Adipocyte (in vitro differentiated cells): Measurements from ENCODE around the gene NCOA1.
A peak's percentile ranks its signal among the peaks of the same experiment; 100 is the strongest.
"Not testable (repeated sequence)": the region's sequence is repeated elsewhere in the genome, so short reads cannot be mapped to it uniquely, and the experiment has no call there.

Source experiments
- DNase-seq: peaks from one replicate; pipeline ENCODE4 v3.0.0-alpha.2; 2015; ENCODE audit warnings: low read depth
- H3K27me3 ChIP-seq: replicated peaks from 2 replicates; pipeline ENCODE4 v1.7.0; 2013; ENCODE audit warnings: mild to moderate bottlenecking, low read length, moderate library complexity; ENCODE audit not compliant: control insufficient read depth, insufficient read depth
- H3K36me3 ChIP-seq: 2 replicates; pipeline ENCODE4 v1.7.0; 2013; ENCODE audit warnings: low read length, mild to moderate bottlenecking, moderate library complexity; ENCODE audit not compliant: control insufficient read depth, insufficient read depth, severe bottlenecking
- H3K4me1 ChIP-seq: 2 replicates; pipeline ENCODE4 v1.7.0; 2013; ENCODE audit warnings: mild to moderate bottlenecking, low read length, moderate library complexity; ENCODE audit not compliant: control insufficient read depth, insufficient read depth
- H3K4me3 ChIP-seq: 2 replicates; pipeline ENCODE4 v1.7.0; 2013; ENCODE audit warnings: mild to moderate bottlenecking, low read length, moderate library complexity
- H3K9ac ChIP-seq: 2 replicates; pipeline ENCODE4 v1.7.0; 2013; ENCODE audit warnings: mild to moderate bottlenecking, low read length, moderate library complexity
- H3K9me3 ChIP-seq: 2 replicates; pipeline ENCODE4 v1.7.0; 2013; ENCODE audit warnings: mild to moderate bottlenecking, low read length, moderate library complexity; ENCODE audit not compliant: control insufficient read depth

The NCOA1 gene

DNA sequence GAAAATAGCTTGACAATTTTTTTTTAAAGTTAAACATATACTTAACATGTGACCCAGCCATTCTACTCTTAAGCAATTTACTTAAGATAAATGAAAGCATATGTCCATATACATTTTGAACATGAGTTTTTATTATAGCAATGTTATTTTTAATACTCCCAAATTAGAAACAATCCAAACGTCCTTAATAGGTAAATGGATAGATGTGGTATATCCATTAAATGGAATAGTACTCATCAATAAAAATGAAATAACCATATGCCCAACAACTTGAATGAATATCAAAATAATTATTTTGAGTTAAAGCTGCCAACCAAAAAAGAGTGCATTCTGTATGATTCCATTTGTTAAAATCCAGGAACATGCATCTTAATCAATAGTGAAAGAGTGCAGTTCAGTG lies 29.1 kb downstream of the NCOA1 start:
- Histone ChIP-seq H3K9ac (no peak overlapping the region), H3K27me3 (no peaks in the 10 kb centered on the region), H3K4me1 (peaks cover 4% of the 10 kb centered on the region), H3K4me3 (no peak overlapping the region), H3K36me3 (no peaks in the 10 kb centered on the region), H3K9me3 (no peaks in the 10 kb centered on the region)
- DNase-seq, result no peak

DNA sequence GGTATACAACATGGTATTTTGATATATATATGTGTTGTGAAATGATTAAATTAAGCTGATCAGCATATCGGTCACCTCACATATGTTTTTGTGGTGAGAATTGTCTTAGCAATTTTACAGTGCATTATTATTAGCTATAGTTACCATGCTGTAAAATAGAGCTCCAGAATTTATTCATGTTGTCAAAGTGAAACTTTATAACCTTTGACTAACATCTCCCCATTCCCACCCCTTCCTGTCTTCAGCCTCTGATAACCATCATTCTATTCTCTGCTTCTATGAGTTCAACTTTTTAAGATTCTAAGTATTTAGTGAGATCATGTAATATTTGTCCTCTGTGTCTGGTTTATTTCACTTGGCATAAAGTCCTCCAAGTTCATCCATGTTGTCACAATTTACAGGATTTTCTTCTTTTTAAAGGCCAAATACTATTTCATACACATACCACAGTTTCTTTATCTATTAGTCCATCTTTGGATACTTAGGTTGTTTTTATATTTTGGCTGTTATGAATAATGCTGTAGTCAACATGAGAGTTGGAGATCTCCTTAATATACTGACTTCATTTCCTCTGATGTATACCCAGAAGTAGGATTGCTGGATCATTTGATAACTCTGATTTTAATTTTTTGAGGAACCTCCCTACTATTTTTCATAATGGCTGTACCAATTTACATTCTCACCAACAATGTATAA lies 30.3 kb downstream of the NCOA1 start:
- H3K9me3 ChIP-seq, result no peaks in the 10 kb centered on the region
- DNase-seq, result no peak
- no peak overlapping the region for H3K4me3 ChIP-seq
- H3K27me3 ChIP-seq, result no peaks in the 10 kb centered on the region
- H3K36me3 ChIP-seq, result no peaks in the 10 kb centered on the region
- no peaks in the 10 kb centered on the region for H3K4me1 ChIP-seq
- no peak overlapping the region for H3K9ac ChIP-seq

- no peak overlapping the region for H3K4me3 ChIP-seq
- no peaks in the 10 kb centered on the region for H3K27me3 ChIP-seq
- H3K9ac ChIP-seq, result no peak overlapping the region
- no peaks in the 10 kb centered on the region for H3K9me3 ChIP-seq
- H3K4me1 ChIP-seq, result no peaks in the 10 kb centered on the region
- no peak for DNase-seq
- no peaks in the 10 kb centered on the region for H3K36me3 ChIP-seq
Measured at GRCh38 chr2:24521975-24522639, 31.1 kb downstream of the NCOA1 start.

- Histone ChIP-seq H3K4me1 (no peaks in the 10 kb centered on the region), H3K36me3 (no peaks in the 10 kb centered on the region), H3K4me3 (no peak overlapping the region), H3K9ac (no peak overlapping the region), H3K9me3 (no peaks in the 10 kb centered on the region), H3K27me3 (no peaks in the 10 kb centered on the region)
- DNase-seq, result no peak
Measured at GRCh38 chr2:24527536-24527935, 36.5 kb downstream of the NCOA1 start.

DNA sequence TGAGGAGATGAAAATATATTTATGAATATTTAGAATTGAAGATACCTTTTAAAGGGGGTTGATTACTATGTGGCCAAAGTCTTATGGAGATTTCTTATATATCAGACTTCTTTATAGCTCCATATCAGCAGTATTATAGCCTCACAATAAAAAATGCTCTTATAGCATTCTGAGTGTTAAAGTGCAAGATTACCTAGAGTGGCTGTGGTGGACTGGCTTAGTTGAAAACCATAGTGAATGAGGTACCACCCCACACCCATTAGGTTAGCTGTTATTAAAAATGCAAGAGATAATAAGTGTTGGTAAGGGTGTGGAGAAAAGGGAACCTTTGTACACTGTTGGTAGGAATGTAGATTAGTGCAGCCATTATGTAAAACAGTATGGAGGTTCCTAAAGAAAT lies 39.7 kb downstream of the NCOA1 start:
- Histone ChIP-seq H3K9me3 (no peaks in the 10 kb centered on the region), H3K4me1 (no peaks in the 10 kb centered on the region), H3K36me3 (no peaks in the 10 kb centered on the region), H3K27me3 (no peaks in the 10 kb centered on the region), H3K4me3 (no peak overlapping the region), H3K9ac (no peak overlapping the region)
- no peak for DNase-seq

DNA sequence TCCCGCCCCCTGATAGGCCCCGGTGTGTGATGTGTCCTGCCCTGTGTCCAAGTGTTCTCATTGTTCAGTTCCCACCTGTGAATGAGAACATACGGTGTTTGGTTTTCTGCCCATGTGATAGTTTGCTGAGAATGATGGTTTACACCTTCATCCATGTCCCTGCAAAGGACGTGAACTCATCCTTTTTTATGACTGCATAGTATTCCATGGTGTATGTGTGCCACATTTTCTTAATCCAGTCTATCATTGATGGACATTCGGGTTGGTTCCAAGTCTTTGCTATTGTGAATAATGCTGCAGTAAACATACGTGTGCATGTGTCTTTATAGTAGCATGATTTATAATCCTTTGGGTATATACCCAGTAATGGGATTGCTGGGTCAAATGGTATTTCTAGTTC lies 40.6 kb downstream of the NCOA1 start:
- not testable (repeated sequence) for DNase-seq, H3K36me3 ChIP-seq, H3K9me3 ChIP-seq, H3K4me3 ChIP-seq, H3K9ac ChIP-seq, H3K27me3 ChIP-seq, H3K4me1 ChIP-seq

DNA sequence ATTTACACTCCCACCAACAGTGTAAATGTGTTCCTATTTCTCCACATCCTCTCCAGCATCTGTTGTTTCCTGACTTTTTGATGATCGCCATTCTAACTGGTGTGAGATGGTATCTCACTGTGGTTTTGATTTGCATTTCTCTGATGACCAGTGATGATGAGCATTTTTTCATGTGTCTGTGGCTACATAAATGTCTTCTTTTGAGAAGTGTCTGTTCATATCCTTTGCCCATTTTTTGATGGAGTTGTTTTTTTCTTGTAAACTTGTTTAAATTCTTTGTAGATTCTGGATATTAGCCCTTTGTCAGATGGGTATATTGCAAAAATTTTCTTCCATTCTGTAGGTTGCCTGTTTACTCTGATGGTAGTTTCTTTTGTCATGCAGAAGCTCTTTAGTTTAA lies 41.0 kb downstream of the NCOA1 start:
- not testable (repeated sequence) for H3K9ac ChIP-seq, H3K27me3 ChIP-seq, H3K36me3 ChIP-seq, H3K4me3 ChIP-seq, H3K4me1 ChIP-seq, DNase-seq, H3K9me3 ChIP-seq

- not testable (repeated sequence) for H3K4me3 ChIP-seq, H3K9ac ChIP-seq, H3K36me3 ChIP-seq, H3K4me1 ChIP-seq, H3K9me3 ChIP-seq, H3K27me3 ChIP-seq, DNase-seq
Measured at GRCh38 chr2:24533574-24533973, 42.5 kb downstream of the NCOA1 start.

- no peaks in the 10 kb centered on the region for H3K36me3 ChIP-seq
- no peak overlapping the region for H3K9ac ChIP-seq
- H3K9me3 ChIP-seq, result no peaks in the 10 kb centered on the region
- H3K4me1 ChIP-seq, result no peaks in the 10 kb centered on the region
- DNase-seq, result no peak
- H3K27me3 ChIP-seq, result no peaks in the 10 kb centered on the region
- no peak overlapping the region for H3K4me3 ChIP-seq
Measured at GRCh38 chr2:24538720-24539119, 47.7 kb downstream of the NCOA1 start.

DNA sequence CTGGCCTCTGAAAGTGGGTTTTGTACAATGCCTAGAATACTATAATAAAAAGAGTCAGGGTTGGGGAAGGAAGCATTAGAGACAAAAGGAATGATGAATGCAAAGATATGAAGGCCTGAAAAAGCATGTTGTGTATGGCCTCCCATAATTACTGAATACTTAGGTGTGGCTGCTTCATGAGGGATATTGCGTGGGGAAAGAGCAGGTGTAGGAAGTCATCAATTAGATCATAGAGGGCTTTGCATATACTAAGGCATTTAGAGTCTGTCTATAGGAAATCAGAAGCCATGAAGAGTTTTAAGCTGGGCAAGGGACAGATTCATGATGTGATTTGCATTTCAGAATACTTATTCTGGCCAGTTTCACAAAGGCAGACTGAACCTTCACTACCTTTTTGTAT lies 48.2 kb downstream of the NCOA1 start:
- no peaks in the 10 kb centered on the region for H3K9me3 ChIP-seq
- H3K36me3 ChIP-seq, result no peaks in the 10 kb centered on the region
- H3K4me1 ChIP-seq, result no peaks in the 10 kb centered on the region
- no peaks in the 10 kb centered on the region for H3K27me3 ChIP-seq
- H3K4me3 ChIP-seq, result no peak overlapping the region
- no peak overlapping the region for H3K9ac ChIP-seq
- DNase-seq, result no peak

DNA sequence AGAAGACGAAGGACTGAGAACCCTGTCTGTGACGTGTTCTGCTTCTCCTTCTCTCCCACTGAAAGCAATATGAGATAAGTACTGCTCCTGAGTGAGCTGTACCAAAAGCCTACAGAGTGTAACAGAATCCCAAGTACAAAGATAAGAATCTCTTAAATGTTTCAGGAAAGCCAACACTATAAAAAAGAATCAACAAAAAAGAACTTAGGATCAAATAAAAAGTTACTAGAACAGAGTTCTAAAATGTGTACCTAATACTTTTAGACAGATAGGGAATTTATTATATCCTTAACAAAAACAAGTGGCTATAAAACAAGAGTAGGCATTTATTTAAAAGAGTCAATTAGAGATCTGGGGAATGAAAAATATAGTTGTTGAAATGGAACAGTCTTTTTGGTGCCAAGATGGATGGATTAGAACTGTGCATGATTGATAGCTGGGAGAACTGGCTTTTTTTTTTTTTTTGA lies 49.0 kb downstream of the NCOA1 start:
- H3K27me3 ChIP-seq, result no peaks in the 10 kb centered on the region
- H3K4me1 ChIP-seq, result no peaks in the 10 kb centered on the region
- H3K9ac ChIP-seq, result no peak overlapping the region
- no peak overlapping the region for H3K4me3 ChIP-seq
- peak; percentile 42 for DNase-seq
- no peaks in the 10 kb centered on the region for H3K36me3 ChIP-seq
- peaks cover 5% of the 10 kb centered on the region for H3K9me3 ChIP-seq

DNA sequence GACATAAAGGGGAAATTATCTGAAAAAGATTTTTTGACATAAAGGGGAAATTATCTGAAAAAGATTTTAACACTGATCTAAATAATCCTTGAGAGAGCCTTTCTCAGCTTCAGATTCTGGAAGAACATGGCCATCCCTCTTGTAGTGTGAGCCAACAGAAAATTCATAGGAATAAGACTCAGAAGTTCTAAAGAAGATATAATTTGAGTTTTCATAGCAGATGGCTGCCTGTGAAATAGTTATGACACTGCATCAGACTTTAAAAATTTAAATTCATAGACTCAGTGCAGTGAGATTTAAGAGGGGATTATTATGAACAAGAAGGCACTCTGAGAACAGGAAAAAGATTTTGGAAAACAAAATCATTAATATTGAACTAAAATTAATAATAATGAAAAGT lies 50.6 kb downstream of the NCOA1 start:
- H3K27me3 ChIP-seq, result no peaks in the 10 kb centered on the region
- H3K9ac ChIP-seq, result no peak overlapping the region
- DNase-seq, result no peak
- no peak overlapping the region for H3K4me3 ChIP-seq
- no peaks in the 10 kb centered on the region for H3K4me1 ChIP-seq
- H3K36me3 ChIP-seq, result no peaks in the 10 kb centered on the region
- H3K9me3 ChIP-seq, result peaks cover 6% of the 10 kb centered on the region
